ENCODE results near the gene COG4.

DNA sequence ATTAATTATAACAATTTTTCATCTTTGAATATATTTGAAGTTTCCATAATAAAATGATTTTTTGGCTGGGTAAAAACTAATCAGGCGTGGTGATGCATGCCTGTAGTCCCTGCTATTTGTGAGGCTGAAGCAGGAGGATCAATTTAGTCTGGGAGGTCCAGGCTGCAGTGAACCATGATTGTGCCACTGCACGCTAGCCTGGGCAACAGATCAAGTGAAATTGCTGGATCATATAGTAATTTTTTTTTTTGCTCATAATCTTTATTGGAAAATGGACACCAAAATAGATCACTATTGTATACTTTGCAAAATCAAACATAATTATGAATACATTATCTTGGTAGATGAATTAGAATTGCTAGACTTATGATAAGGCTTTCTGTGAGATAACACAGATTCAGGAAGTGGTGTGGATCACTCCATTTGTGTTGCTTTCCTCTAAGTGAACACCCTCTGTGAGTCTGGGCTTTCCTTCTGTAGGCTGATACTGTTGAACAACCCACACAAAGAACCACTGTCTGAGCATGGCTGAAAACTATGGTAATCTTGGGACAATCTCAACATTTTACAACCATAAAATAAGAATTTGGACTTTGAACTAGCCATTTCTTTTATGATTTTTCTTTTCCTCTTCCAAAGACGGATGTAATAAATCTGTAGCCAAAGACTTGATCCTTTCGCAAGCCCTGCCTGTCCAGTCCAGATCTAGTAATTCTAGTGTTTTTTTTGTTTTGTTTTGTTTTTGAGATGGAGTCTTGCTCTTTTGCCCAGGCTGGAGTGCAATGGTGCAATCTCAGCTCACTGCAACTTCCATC lies 78.9 kb downstream of the COG4 start:
- TF ChIP-seq TAF1 (IDR thresholded peaks at IDR 0.05; ENCODE audit: borderline replicate concordance, insufficient read depth, low read length) (no peak), POLR2AphosphoS5 (IDR thresholded peaks at IDR 0.05; ENCODE audit: low read depth, low read length) (no peak), SIN3A (IDR thresholded peaks at IDR 0.05; ENCODE audit: borderline replicate concordance, insufficient read depth, low read length) (no peak)
